H1 (cell line): Measurements from ENCODE around the gene RAD9A. TPM values are rescaled to one million over a fixed set of nuclear protein-coding genes. Genes with fewer than 3 reads are reported as not detected.

ENCODE experiments used
- CTCF ChIA-PET: fragments of 300-600 bp; sonication (Branson Sonifier 250); formaldehyde crosslinking; loops from one replicate; lab custom pipeline; 2021; ENCODE audit not compliant: partially characterized antibody; lab: Charles Lee
- POLR2A ChIA-PET: fragments of 300-600 bp; sonication (Branson Sonifier 250); formaldehyde crosslinking; loops from one replicate; lab custom pipeline; 2021; ENCODE audit warnings: inconsistent platforms; ENCODE audit not compliant: partially characterized antibody; lab: Charles Lee
- DNase-seq, 2 experiments: peaks; one replicate each; pipeline versions ENCODE4 v3.0.0 to v3.0.0-alpha.2; 2010 to 2022; ENCODE audit warnings: low spot score in 2 of 2, low read depth in 1 of 2, mixed read lengths in 1 of 2
- FAIRE-seq: peaks from 2 replicates; lab custom pipeline; 2011; peaks lifted over from hg19 to GRCh38; lab: Jason Lieb, UNC
- H2AFZ ChIP-seq: 2 replicates; pipeline ENCODE4 v1.8.1; 2012; ENCODE audit warnings: low read length, inconsistent platforms
- H2AK5ac ChIP-seq: 2 replicates; pipeline ENCODE4 v1.6.1; 2013; ENCODE audit warnings: low read depth, low read length
- H2BK120ac ChIP-seq: replicated peaks from 2 replicates; pipeline ENCODE3; 2013; ENCODE audit warnings: low read depth, low read length, inconsistent platforms
- H2BK12ac ChIP-seq: 2 replicates; pipeline ENCODE4 v1.6.1; 2013; ENCODE audit warnings: low read depth, low read length
- H2BK15ac ChIP-seq: 2 replicates; pipeline ENCODE4 v1.6.1; 2013; ENCODE audit warnings: low read length
- H2BK20ac ChIP-seq: 2 replicates; pipeline ENCODE4 v1.6.1; 2013; ENCODE audit warnings: low read length
- H2BK5ac ChIP-seq: 2 replicates; pipeline ENCODE4 v1.6.1; 2013; ENCODE audit warnings: low read depth, low read length
- H3K14ac ChIP-seq: 2 replicates; pipeline ENCODE4 v1.6.1; 2013; ENCODE audit warnings: inconsistent platforms; ENCODE audit not compliant: insufficient read length
- H3K18ac ChIP-seq: 2 replicates; pipeline ENCODE4 v1.6.1; 2013; ENCODE audit warnings: low read length; ENCODE audit errors: extremely low read depth
- H3K23ac ChIP-seq: 2 replicates; pipeline ENCODE4 v1.6.1; 2013; ENCODE audit warnings: inconsistent platforms; ENCODE audit not compliant: insufficient read length
- H3K23me2 ChIP-seq: 2 replicates; pipeline ENCODE4 v1.6.1; 2013; ENCODE audit warnings: low read depth, low read length
- H3K27ac ChIP-seq: 2 replicates; pipeline ENCODE4 v1.6.1; 2011; ENCODE audit warnings: low read depth, low read length, inconsistent platforms
- H3K27me3 ChIP-seq, 4 experiments: replicated peaks in 1 of 4; 1 replicate in 1 of 4; 2 replicates in 3 of 4; pipeline versions ENCODE4 v1.6.1 to v1.8.1; 2011 to 2013; ENCODE audit warnings: low read length in 3 of 4, mild to moderate bottlenecking in 3 of 4, inconsistent platforms in 2 of 4, mixed read lengths in 2 of 4, moderate library complexity in 1 of 4; ENCODE audit not compliant: control insufficient read depth in 3 of 4, insufficient read depth in 3 of 4; ENCODE audit errors: extremely low read depth in 1 of 4
- H3K36me3 ChIP-seq, 4 experiments: 2 replicates each; pipeline versions ENCODE4 v1.6.1 to v1.8.1; 2011 to 2013; ENCODE audit warnings: mild to moderate bottlenecking in 4 of 4, low read length in 3 of 4, moderate library complexity in 2 of 4, control low read depth in 1 of 4, inconsistent platforms in 1 of 4; ENCODE audit not compliant: insufficient read depth in 4 of 4, control insufficient read depth in 2 of 4
- H3K4ac ChIP-seq: replicated peaks from 2 replicates; pipeline ENCODE3; 2013; ENCODE audit warnings: low read length, low read depth, mixed read lengths, inconsistent platforms; ENCODE audit not compliant: insufficient read length
- H3K4me1 ChIP-seq, 4 experiments: replicated peaks in 1 of 4; 1 replicate in 1 of 4; 2 replicates in 3 of 4; pipeline versions ENCODE4 v1.6.1 to v1.8.1; 2011 to 2013; ENCODE audit warnings: low read length in 3 of 4, inconsistent platforms in 2 of 4, mixed read lengths in 1 of 4; ENCODE audit not compliant: insufficient read depth in 4 of 4, control insufficient read depth in 3 of 4
- H3K4me2 ChIP-seq, 2 experiments: 2 replicates each; pipeline versions ENCODE4 v1.6.1 to v1.8.1; 2011 to 2013; ENCODE audit warnings: low read depth in 2 of 2, low read length in 2 of 2, control low read depth in 1 of 2, inconsistent platforms in 1 of 2, mild to moderate bottlenecking in 1 of 2; ENCODE audit not compliant: insufficient read depth in 1 of 2
- H3K4me3 ChIP-seq, 4 experiments: fragments of 200-600, 300-600 bp in 1 of 4; sonication (generic), shearing (Covaris generic), sonication (Bioruptor Twin) in 1 of 4; 2 replicates each; pipeline versions ENCODE4 v1.5.1 to v1.8.1; 2011 to 2016; ENCODE audit warnings: low read length in 4 of 4, low read depth in 3 of 4, control low read depth in 2 of 4, inconsistent platforms in 2 of 4, mild to moderate bottlenecking in 2 of 4, mixed read lengths in 1 of 4, moderate library complexity in 1 of 4; ENCODE audit not compliant: insufficient read depth in 2 of 4; ENCODE audit errors: extremely low read depth in 1 of 4
- H3K56ac ChIP-seq: replicated peaks from 2 replicates; pipeline ENCODE3; 2013; ENCODE audit warnings: low read depth, mild to moderate bottlenecking, mixed read lengths, low read length, inconsistent platforms; ENCODE audit not compliant: insufficient read length
- H3K79me1 ChIP-seq: 2 replicates; pipeline ENCODE4 v1.6.1; 2013; ENCODE audit warnings: low read depth, low read length, control low read depth
- H3K79me2 ChIP-seq, 2 experiments: 2 replicates each; pipeline versions ENCODE4 v1.6.1 to v1.8.1; 2012 to 2013; ENCODE audit warnings: low read length in 2 of 2, mild to moderate bottlenecking in 2 of 2, inconsistent platforms in 1 of 2; ENCODE audit not compliant: insufficient read depth in 2 of 2, control insufficient read depth in 1 of 2
- H3K9ac ChIP-seq, 4 experiments: replicated peaks in 1 of 4; 1 replicate in 1 of 4; 2 replicates in 3 of 4; pipeline versions ENCODE4 v1.6.1 to v1.8.1; 2011 to 2013; ENCODE audit warnings: low read depth in 3 of 4, low read length in 3 of 4, control low read depth in 2 of 4, mild to moderate bottlenecking in 2 of 4, moderate library complexity in 2 of 4, inconsistent platforms in 1 of 4; ENCODE audit errors: extremely low read depth in 1 of 4
- H3K9me3 ChIP-seq, 2 experiments: 2 replicates each; pipeline versions ENCODE4 v1.6.1 to v1.8.1; 2012 to 2013; ENCODE audit warnings: mild to moderate bottlenecking in 2 of 2, moderate library complexity in 2 of 2, control low read depth in 1 of 2, inconsistent platforms in 1 of 2, low read depth in 1 of 2, low read length in 1 of 2, mixed read lengths in 1 of 2; ENCODE audit not compliant: insufficient read depth in 2 of 2
- H4K20me1 ChIP-seq, 2 experiments: replicated peaks in 1 of 2; 2 replicates each; pipeline versions ENCODE3 to v1.8.1; 2011 to 2013; ENCODE audit warnings: inconsistent platforms in 2 of 2, low read length in 2 of 2, mild to moderate bottlenecking in 1 of 2; ENCODE audit not compliant: insufficient read depth in 2 of 2, control insufficient read depth in 1 of 2
- H4K5ac ChIP-seq: 2 replicates; pipeline ENCODE4 v1.6.1; 2013; ENCODE audit warnings: low read length, low read depth, mixed read lengths, inconsistent platforms; ENCODE audit not compliant: insufficient read length
- H4K8ac ChIP-seq: 2 replicates; pipeline ENCODE4 v1.8.0; 2013; ENCODE audit warnings: mild to moderate bottlenecking, moderate library complexity, low read length, inconsistent platforms; ENCODE audit not compliant: insufficient read depth; ENCODE audit errors: extremely low read depth
- H4K91ac ChIP-seq: replicated peaks from 2 replicates; pipeline ENCODE3; 2013; ENCODE audit warnings: low read length, mixed read lengths, inconsistent platforms; ENCODE audit not compliant: insufficient read length
- BRCA1 ChIP-seq: IDR thresholded peaks from 2 replicates; pipeline ENCODE4 v1.6.1; 2012; ENCODE audit warnings: low read depth, low read length, improper control_type of control experiment
- CBX8 ChIP-seq: fragments of 300-800, 300-1000 bp; sonication (generic); IDR thresholded peaks from 2 replicates; pipeline ENCODE4 v1.7.1; 2016; ENCODE audit warnings: low read depth, low read length, borderline replicate concordance
- CHD1 ChIP-seq: IDR thresholded peaks from 2 replicates; pipeline ENCODE4 v1.6.1; 2012; ENCODE audit warnings: low read depth, low read length, improper control_type of control experiment
- EP300 ChIP-seq, 2 experiments: IDR thresholded peaks; 1 replicate in 1 of 2; 2 replicates in 1 of 2; pipeline ENCODE4 v1.6.1; 2011 to 2012; ENCODE audit warnings: low read depth in 2 of 2, low read length in 2 of 2, mild to moderate bottlenecking in 2 of 2, borderline replicate concordance in 1 of 2, inconsistent platforms in 1 of 2, moderate library complexity in 1 of 2
- EZH2 ChIP-seq: fragments of 200-600 bp; sonication (generic); IDR thresholded peaks from 2 replicates; pipeline ENCODE4 v1.7.1; 2012; ENCODE audit warnings: low read depth, mild to moderate bottlenecking, moderate library complexity, low read length, inconsistent platforms; ENCODE audit not compliant: severe bottlenecking
- PHF8 ChIP-seq: fragments of 200-600 bp; sonication (generic); conservative IDR thresholded peaks from 2 replicates; pipeline ENCODE4 v1.7.1; 2012; ENCODE audit warnings: low read depth, mild to moderate bottlenecking, inconsistent platforms, low read length, moderate library complexity
- SRF ChIP-seq: IDR thresholded peaks from 2 replicates; pipeline ENCODE4 v1.6.1; 2011; ENCODE audit warnings: mild to moderate bottlenecking, low read depth, low read length, moderate library complexity
- TAF1 ChIP-seq: IDR thresholded peaks from 2 replicates; pipeline ENCODE4 v1.6.1; 2011; ENCODE audit warnings: mild to moderate bottlenecking, low read depth, low read length
- TBP ChIP-seq: IDR thresholded peaks from 2 replicates; pipeline ENCODE4 v1.6.1; 2011; ENCODE audit warnings: low read depth, low read length, improper control_type of control experiment
- YY1 ChIP-seq: IDR thresholded peaks from 2 replicates; pipeline ENCODE4 v1.6.1; 2011; ENCODE audit warnings: low read depth, mild to moderate bottlenecking, low read length
- WGBS, 2 experiments: shearing (Covaris generic) in 1 of 2; methylation state at CpG; one replicate each; pipeline versions ENCODE4 v1.1.6 to v1.1.7; 2013 to 2015; ENCODE audit warnings: low lambda C conversion rate in 2 of 2, mixed read lengths in 2 of 2, inconsistent platforms in 1 of 2, low coverage in 1 of 2, missing lambda C conversion rate in 1 of 2; ENCODE audit not compliant: insufficient replicate concordance in 2 of 2, insufficient coverage in 1 of 2, insufficient read length in 1 of 2; ENCODE audit errors: extremely low coverage in 1 of 2, missing lambda C conversion rate in 1 of 2; 5-methylcytosine and 5-hydroxymethylcytosine counted together
- polyA plus RNA-seq, 7 experiments: library from polyadenylated mRNA; depleted of rRNA in 3 of 7; stranded (reverse) in 5 of 7; unstranded in 2 of 7; fragments of >200 nt in 5 of 7; fragments of 200-250 nt in 2 of 7; gene quantifications; 1 replicate in 5 of 7; 2 replicates in 1 of 7; 4 replicates in 1 of 7; pipeline versions ENCODE4 v1.2.1 to v1.2.3, GENCODE V29; 2011 to 2013; ENCODE audit warnings: missing spikeins in 2 of 7, mixed read lengths in 2 of 7
- total RNA-seq: library from RNA; stranded (reverse); fragmentation: NEBNext Ultra II Directional; extraction: Animal tissue kit (Norgen Biotek cat#: 25700); gene quantifications from 2 replicates; pipeline ENCODE4 v1.2.1, GENCODE V29; 2021

RAD9A gene
- total and polyA plus RNA-seq, 2 of the 8 experiments (the other 6 are each of a cell fraction or from before 2014, with no cell fraction given), result 22.2 to 25.5 TPM

DNA sequence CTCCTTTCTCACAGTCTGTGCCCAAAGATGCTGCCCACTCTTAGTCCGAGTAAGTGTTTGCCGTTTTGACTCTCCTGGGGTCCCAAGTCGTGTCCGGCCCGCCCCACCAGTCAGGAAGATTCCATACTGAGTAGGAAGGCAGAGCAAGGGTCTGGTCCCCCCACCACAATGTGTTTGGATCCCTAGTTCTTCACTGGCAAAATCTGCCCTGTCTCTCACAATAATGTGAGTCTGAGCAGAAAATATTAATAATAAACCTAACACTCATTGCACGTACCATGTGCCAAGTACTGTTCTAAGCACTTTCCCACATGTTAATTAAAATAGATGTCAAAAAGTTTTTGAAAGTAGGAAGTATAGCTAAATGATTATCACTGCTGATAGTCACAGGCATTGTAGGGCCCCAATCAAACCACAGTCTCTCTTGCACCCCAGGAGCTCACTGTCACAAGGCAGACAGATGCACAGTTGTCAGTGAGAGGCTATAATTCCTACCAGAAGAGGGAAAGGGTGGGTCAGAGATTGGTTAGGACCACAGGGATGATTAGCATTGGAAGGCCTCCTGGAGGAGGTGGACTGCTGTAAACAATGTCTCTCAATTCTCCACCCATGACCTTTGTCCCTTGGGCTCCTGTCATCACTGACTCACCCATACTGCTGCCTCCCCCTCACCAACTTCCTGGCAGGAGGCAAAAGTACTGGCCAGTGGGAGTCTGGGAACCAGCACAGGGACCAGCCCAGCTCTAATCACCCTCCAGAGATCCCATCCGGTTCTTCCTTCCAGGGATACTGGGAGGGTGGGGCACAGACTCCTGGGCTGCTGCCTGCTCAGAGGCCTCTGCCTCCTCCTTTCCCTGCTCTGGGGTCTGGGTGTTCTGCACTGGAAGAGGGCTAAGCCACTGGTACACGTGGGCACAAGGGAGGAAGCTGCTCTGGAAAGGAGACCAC, 37.4 kb upstream of the RAD9A start:
- no peaks in the 10 kb centered on the region; a peak in 1 of 7 replicates for H3K27me3 ChIP-seq
- peak overlapping the region; percentile 12 for H4K91ac ChIP-seq
- H2BK12ac ChIP-seq, result 0 out of 2 replicates have a peak overlapping the region, but pooled peaks have one; percentile 20
- H2BK5ac ChIP-seq, result peak overlapping the region; percentile 92; the same call in 1 of the 2 replicates
- peak overlapping the region; percentile 90 to 94 for H3K4me2 ChIP-seq
- peak overlapping the region; percentile 41 for H4K5ac ChIP-seq
- H3K14ac ChIP-seq, result no peak overlapping the region
- no peaks in the 10 kb centered on the region for H3K36me3 ChIP-seq
- H3K18ac ChIP-seq, result peak overlapping the region; percentile 87; the same call in 1 of the 2 replicates
- peak overlapping the region; percentile 49; the same call in 1 of the 2 replicates for H2AK5ac ChIP-seq
- H3K79me2 ChIP-seq, result no peaks in the 10 kb centered on the region
- H3K23me2 ChIP-seq, result peaks cover 8% of the 10 kb centered on the region; the same call in 1 of the 2 replicates
- no peak overlapping the region for H3K56ac ChIP-seq
- H3K9ac ChIP-seq, result peak overlapping the region in 3 of 4 experiments; percentile 34 to 38 (median 37); a peak in 2 of 7 replicates
- peaks cover 2% of the 10 kb centered on the region; the same call in 1 of the 2 replicates for H3K79me1 ChIP-seq
- H3K27ac ChIP-seq, result peak overlapping the region; percentile 20; the same call in 1 of the 2 replicates
- no peak for DNase-seq
- H2BK15ac ChIP-seq, result peak overlapping the region; percentile 92; the same call in 1 of the 2 replicates
- no peak overlapping the region; the same call in 1 of the 2 replicates for H2BK20ac ChIP-seq
- H3K4ac ChIP-seq, result no peak overlapping the region
- no peak overlapping the region for H4K8ac ChIP-seq
- H3K9me3 ChIP-seq, result no peaks in the 10 kb centered on the region
- ChIA-PET POLR2A (interaction anchor here (0.6 to 3.4 kb wide), 15 partner anchors 12 to 115 kb away, joined by 3 to 16 read pairs (median 4); partner anchors contain the start of gene RAD9A), CTCF (interaction anchor here (0.6 to 20.0 kb wide), 9 partner anchors 8 to 93 kb away, joined by 3 to 1305 read pairs (median 9); partner anchors contain the start of genes CLCF1, PPP1CA, RAD9A and TBC1D10C)
- no peak overlapping the region for H2BK120ac ChIP-seq
- no peak for FAIRE-seq
- H2AFZ ChIP-seq, result no peak overlapping the region
- peak overlapping the region; percentile 51 to 75 (median 64); a peak in 7 of 8 replicates for H3K4me3 ChIP-seq
- H4K20me1 ChIP-seq, result peaks cover 0 to 3% of the 10 kb centered on the region in 2 experiments
- peaks cover 0 to 18% (median 15%) of the 10 kb centered on the region in 4 experiments; a peak in 6 of 7 replicates for H3K4me1 ChIP-seq
- no peak overlapping the region for H3K23ac ChIP-seq
- WGBS, 2 experiments, result 65% methylated on average over 8 of the region's 8 CpGs; no CpG with 5 or more reads in 1 of the 2 experiments
- TF ChIP-seq EZH2 (no peak), TAF1 (no peak), BRCA1 (no peak), PHF8 (no peak), CBX8 (no peak), CHD1 (no peak), EP300 (IDR thresholded peaks at IDR 0.05; ENCODE audit: borderline replicate concordance in 1 of 2, low read depth in 2 of 2, low read length in 2 of 2) (no peak), TBP (no peak), YY1 (no peak), SRF (no peak)
